ENCODE results near the gene UTP15.

UTP15 gene

GRCh38 chr5:73565969-73566547 is 515 bp downstream of the UTP15 start:
- no peak for DNase-seq (ENCODE audit: low read depth, low spot score)

GRCh38 chr5:73582285-73583145 is 17.0 kb downstream of the UTP15 start:
- DNase-seq (ENCODE audit: low read depth, low spot score), result no peak

- DNase-seq (ENCODE audit: low read depth, low spot score), result no peak
Observed at GRCh38 chr5:73587923-73588322, 22.4 kb downstream of the UTP15 start.

- peak; percentile 28 for DNase-seq (ENCODE audit: low read depth, low spot score)
Observed at GRCh38 chr5:73591102-73591695, 25.7 kb downstream of the UTP15 start.

GRCh38 chr5:73591698-73592501 is 26.4 kb downstream of the UTP15 start:
- no peak for DNase-seq (ENCODE audit: low read depth, low spot score)

- no peak for DNase-seq (ENCODE audit: low read depth, low spot score)
Observed at GRCh38 chr5:73592551-73592950, 27.0 kb downstream of the UTP15 start.

- DNase-seq (ENCODE audit: low read depth, low spot score), result no peak
Observed at GRCh38 chr5:73596705-73597328, 31.3 kb downstream of the UTP15 start.

GRCh38 chr5:73599380-73599779 is 33.8 kb downstream of the UTP15 start:
- no peak for DNase-seq (ENCODE audit: low read depth, low spot score)

- no peak for DNase-seq (ENCODE audit: low read depth, low spot score)
Observed at GRCh38 chr5:73603998-73604397, 38.5 kb downstream of the UTP15 start.

GRCh38 chr5:73605223-73606087 is 39.9 kb downstream of the UTP15 start:
- no peak for DNase-seq (ENCODE audit: low read depth, low spot score)

- no peak for DNase-seq (ENCODE audit: low read depth, low spot score)
Observed at GRCh38 chr5:73606206-73606753, 40.7 kb downstream of the UTP15 start.

GRCh38 chr5:73607228-73607627 is 41.7 kb downstream of the UTP15 start:
- no peak for DNase-seq (ENCODE audit: low read depth, low spot score)

GRCh38 chr5:73612799-73613198 is 47.3 kb downstream of the UTP15 start:
- DNase-seq (ENCODE audit: low read depth, low spot score), result no peak

GRCh38 chr5:73615085-73615484 is 49.5 kb downstream of the UTP15 start:
- no peak for DNase-seq (ENCODE audit: low read depth, low spot score)

GRCh38 chr5:73615947-73616346 is 50.4 kb downstream of the UTP15 start:
- no peak for DNase-seq (ENCODE audit: low read depth, low spot score)

GRCh38 chr5:73617510-73618279 is 52.2 kb downstream of the UTP15 start:
- no peak for DNase-seq (ENCODE audit: low read depth, low spot score)

- DNase-seq (ENCODE audit: low read depth, low spot score), result no peak
Observed at GRCh38 chr5:73619606-73620333, 54.2 kb downstream of the UTP15 start.

- no peak for DNase-seq (ENCODE audit: low read depth, low spot score)
Observed at GRCh38 chr5:73620334-73620687, 54.8 kb downstream of the UTP15 start.

GRCh38 chr5:73623060-73623459 is 57.5 kb downstream of the UTP15 start:
- no peak for DNase-seq (ENCODE audit: low read depth, low spot score)
